ENCODE data around the gene NBPF19.
"Not testable (repeated sequence)": the region's sequence is repeated elsewhere in the genome, so short reads cannot be mapped to it uniquely, and the experiment has no call there.

NBPF19 gene

GRCh38 chr1:149474745-149475144, at the start of gene NBPF19:
Gene NBPF19 (plus strand): TSS chr1:149475045. CDS start chr1:149475933, 888 bp downstream.
- not testable (repeated sequence) for DNase-seq (ENCODE audit: low spot score in 2 of 2); H3K4me1 Mint-ChIP-seq; ATAC-seq; H3K4me3 Mint-ChIP-seq; H3K27ac Mint-ChIP-seq; H3K9me3 Mint-ChIP-seq
- peaks cover 10% of the 10 kb centered on the region for H3K36me3 Mint-ChIP-seq

- not testable (repeated sequence) for ATAC-seq; H3K4me1 Mint-ChIP-seq; H3K36me3 Mint-ChIP-seq; H3K4me3 Mint-ChIP-seq; H3K27ac Mint-ChIP-seq; H3K9me3 Mint-ChIP-seq; DNase-seq (ENCODE audit: low spot score in 2 of 2)
These were observed 46.5 kb upstream of the NBPF19 start for GRCh38 chr1:149428317-149428716.

GRCh38 chr1:149445451-149445850, 29.4 kb upstream of the NBPF19 start:
- not testable (repeated sequence) for DNase-seq (ENCODE audit: low spot score in 2 of 2); H3K27ac Mint-ChIP-seq; ATAC-seq; H3K4me3 Mint-ChIP-seq; H3K9me3 Mint-ChIP-seq; H3K4me1 Mint-ChIP-seq; H3K36me3 Mint-ChIP-seq

GRCh38 chr1:149452196-149452595, 22.6 kb upstream of the NBPF19 start:
- not testable (repeated sequence) for ATAC-seq; H3K36me3 Mint-ChIP-seq; H3K4me3 Mint-ChIP-seq; H3K9me3 Mint-ChIP-seq; H3K27ac Mint-ChIP-seq; DNase-seq (ENCODE audit: low spot score in 2 of 2); H3K4me1 Mint-ChIP-seq

- not testable (repeated sequence) for H3K36me3 Mint-ChIP-seq; DNase-seq (ENCODE audit: low spot score in 2 of 2); ATAC-seq; H3K4me1 Mint-ChIP-seq; H3K9me3 Mint-ChIP-seq; H3K4me3 Mint-ChIP-seq; H3K27ac Mint-ChIP-seq
These were observed 22.2 kb upstream of the NBPF19 start for GRCh38 chr1:149452652-149453051.

- Mint-ChIP-seq H3K4me3 (peak overlapping the region; percentile 67), H3K27ac (peak overlapping the region; percentile 94), H3K36me3 (peaks cover 20% of the 10 kb centered on the region)
- not testable (repeated sequence) for H3K4me1 Mint-ChIP-seq, ATAC-seq, H3K9me3 Mint-ChIP-seq
- peak; percentile 43 to 87 for DNase-seq (ENCODE audit: low spot score in 2 of 2)
These were observed 83.5 kb downstream of the NBPF19 start for GRCh38 chr1:149558350-149558825.

GRCh38 chr1:149561806-149562205, 87.0 kb downstream of the NBPF19 start:
- not testable (repeated sequence) for DNase-seq (ENCODE audit: low spot score in 2 of 2); H3K36me3 Mint-ChIP-seq; ATAC-seq; H3K4me3 Mint-ChIP-seq; H3K27ac Mint-ChIP-seq; H3K9me3 Mint-ChIP-seq; H3K4me1 Mint-ChIP-seq

- not testable (repeated sequence) for H3K9me3 Mint-ChIP-seq
These were observed 90.6 kb downstream of the NBPF19 start for GRCh38 chr1:149565485-149565884.

GRCh38 chr1:149572763-149573162, 97.9 kb downstream of the NBPF19 start:
- not testable (repeated sequence) for H3K4me1 Mint-ChIP-seq; DNase-seq (ENCODE audit: low spot score in 2 of 2); H3K36me3 Mint-ChIP-seq; ATAC-seq; H3K9me3 Mint-ChIP-seq
- Mint-ChIP-seq H3K27ac (peak overlapping the region; percentile 91), H3K4me3 (peak overlapping the region; percentile 59)

More at GRCh38 chr1:149565485-149565884, 90.6 kb downstream of the NBPF19 start:
- not testable (repeated sequence) for ATAC-seq; H3K4me1 Mint-ChIP-seq; H3K4me3 Mint-ChIP-seq; H3K27ac Mint-ChIP-seq; DNase-seq (ENCODE audit: low spot score in 2 of 2); H3K36me3 Mint-ChIP-seq

- not testable (repeated sequence) for H3K36me3 Mint-ChIP-seq
These were observed 110.7 kb downstream of the NBPF19 start for GRCh38 chr1:149585592-149585991.

More at GRCh38 chr1:149585592-149585991, 110.7 kb downstream of the NBPF19 start:
- H3K4me3 Mint-ChIP-seq, H3K9me3 Mint-ChIP-seq, ATAC-seq, H3K27ac Mint-ChIP-seq, H3K4me1 Mint-ChIP-seq: not testable (repeated sequence)
- peak; percentile 8 to 58 for DNase-seq (ENCODE audit: low spot score in 2 of 2)
